GM23338 (cell line): ENCODE results near the gene CLIP1. TPM values are rescaled to one million over a fixed set of nuclear protein-coding genes. Genes with fewer than 3 reads are reported as not detected.
"Not testable (repeated sequence)": the region's sequence is repeated elsewhere in the genome, so short reads cannot be mapped to it uniquely, and the experiment has no call there.

ENCODE experiments used
- ATAC-seq: fragments of 200-7000 bp; cut with Tn5 transposase; 3 replicates; pipeline ENCODE4 v1.9.1; 2020
- DNase-seq: peaks from one replicate; pipeline ENCODE4 v3.0.0-alpha.2; 2015; ENCODE audit warnings: low spot score
- H2AFZ ChIP-seq: fragments of 200-600 bp; sonication (generic); 2 replicates; pipeline ENCODE4 v1.8.0; 2016; ENCODE audit warnings: antibody characterized with exemption, mild to moderate bottlenecking, moderate library complexity
- H3F3A ChIP-seq: fragments of 200-600 bp; sonication (generic); replicated peaks from 2 replicates; pipeline ENCODE4 v1.8.0; 2017; ENCODE audit warnings: antibody characterized with exemption, mixed run types, low read depth
- H3K27ac ChIP-seq: fragments of 200-600 bp; sonication (generic); 2 replicates; pipeline ENCODE4 v1.6.1; 2016; ENCODE audit warnings: low read depth
- H3K27me3 ChIP-seq: fragments of 200-600 bp; sonication (generic); 2 replicates; pipeline ENCODE4 v1.8.0; 2016; ENCODE audit warnings: mild to moderate bottlenecking, mixed run types, moderate library complexity; ENCODE audit not compliant: insufficient read depth
- H3K36me3 ChIP-seq: fragments of 200-600 bp; sonication (generic); 2 replicates; pipeline ENCODE4 v1.8.0; 2016; ENCODE audit warnings: mild to moderate bottlenecking; ENCODE audit not compliant: insufficient read depth
- H3K4me1 ChIP-seq: fragments of 200-600 bp; sonication (generic); 2 replicates; pipeline ENCODE4 v1.8.0; 2016; ENCODE audit warnings: mild to moderate bottlenecking, moderate library complexity; ENCODE audit not compliant: insufficient read depth
- H3K4me2 ChIP-seq: fragments of 200-600 bp; sonication (generic); 2 replicates; pipeline ENCODE4 v1.7.1; 2017; ENCODE audit warnings: mixed run types
- H3K4me3 ChIP-seq: fragments of 200-600 bp; sonication (generic); 2 replicates; pipeline ENCODE4 v1.6.1; 2016; ENCODE audit warnings: mixed run types
- H3K79me2 ChIP-seq: fragments of 200-600 bp; sonication (generic); replicated peaks from 2 replicates; pipeline ENCODE4 v1.8.0; 2017; ENCODE audit warnings: mild to moderate bottlenecking; ENCODE audit not compliant: insufficient read depth
- H3K9me2 ChIP-seq: fragments of 200-600 bp; sonication (generic); 2 replicates; pipeline ENCODE4 v1.8.0; 2017; ENCODE audit not compliant: insufficient read depth
- H4K20me1 ChIP-seq: fragments of 200-600 bp; sonication (generic); replicated peaks from 2 replicates; pipeline ENCODE4 v1.8.0; 2017; ENCODE audit warnings: mild to moderate bottlenecking; ENCODE audit not compliant: insufficient read depth
- H3K27ac Mint-ChIP-seq: 2 replicates; pipeline ENCODE4 v1.8.0; 2020; ENCODE audit warnings: inconsistent platforms, mild to moderate bottlenecking, moderate library complexity, mixed read lengths
- H3K27me3 Mint-ChIP-seq: 3 replicates; pipeline ENCODE4 v1.8.0; 2022; ENCODE audit warnings: low read depth, mild to moderate bottlenecking, moderate library complexity, mixed read lengths, inconsistent platforms; ENCODE audit not compliant: insufficient read depth, poor library complexity
- H3K36me3 Mint-ChIP-seq: 3 replicates; pipeline ENCODE4 v1.8.0; 2021; ENCODE audit warnings: low read depth, mild to moderate bottlenecking, inconsistent platforms, moderate library complexity, mixed read lengths
- H3K4me1 Mint-ChIP-seq: 3 replicates; pipeline ENCODE4 v1.8.0; 2020; ENCODE audit warnings: mild to moderate bottlenecking, inconsistent platforms, mixed read lengths
- H3K4me3 Mint-ChIP-seq: 3 replicates; pipeline ENCODE4 v1.8.0; 2021; ENCODE audit warnings: moderate library complexity, mild to moderate bottlenecking, inconsistent platforms, mixed read lengths
- H3K9me3 Mint-ChIP-seq: 3 replicates; pipeline ENCODE4 v1.8.0; 2020; ENCODE audit warnings: moderate library complexity, mild to moderate bottlenecking, inconsistent platforms, mixed read lengths
- EZH2 ChIP-seq: fragments of 200-600 bp; sonication (generic); IDR thresholded peaks from one replicate; pipeline ENCODE4 v1.8.0; 2017; ENCODE audit warnings: antibody characterized with exemption, mild to moderate bottlenecking, low read depth; ENCODE audit not compliant: unreplicated experiment
- JUNB ChIP-seq: IDR thresholded peaks from one replicate; pipeline ENCODE4 v1.6.1; 2016; ENCODE audit warnings: antibody characterized with exemption; ENCODE audit not compliant: unreplicated experiment
- NANOG ChIP-seq: IDR thresholded peaks from 2 replicates; pipeline ENCODE4 v1.6.1; 2016; ENCODE audit warnings: antibody characterized with exemption, borderline replicate concordance
- POLR2AphosphoS5 ChIP-seq: IDR thresholded peaks from 2 replicates; pipeline ENCODE4 v1.6.1; 2016; ENCODE audit warnings: antibody characterized with exemption, low read depth
- REST ChIP-seq: IDR thresholded peaks from one replicate; pipeline ENCODE4 v1.6.1; 2018; ENCODE audit warnings: antibody characterized with exemption; ENCODE audit not compliant: unreplicated experiment
- STAT1 ChIP-seq: IDR thresholded peaks from one replicate; pipeline ENCODE4 v1.6.1; 2016; ENCODE audit warnings: antibody characterized with exemption; ENCODE audit not compliant: unreplicated experiment
- ZNF114 ChIP-seq: fragments of 250-450 bp; sonication (Bioruptor Pico); IDR thresholded peaks from 2 replicates; pipeline ENCODE4 v1.5.0; 2020; ENCODE audit warnings: mild to moderate bottlenecking, moderate library complexity
- ZNF331 ChIP-seq: fragments of 250-450 bp; sonication (Bioruptor Pico); IDR thresholded peaks from 2 replicates; pipeline ENCODE4 v1.5.0; 2020; ENCODE audit warnings: low read depth, mild to moderate bottlenecking, moderate library complexity
- ZNF462 ChIP-seq: fragments of 250-450 bp; sonication (Bioruptor Pico); IDR thresholded peaks from 2 replicates; pipeline ENCODE4 v1.5.0; 2020; ENCODE audit warnings: mild to moderate bottlenecking, moderate library complexity
- polyA plus RNA-seq: library from polyadenylated mRNA; unstranded; fragments of >200 nt; fragmentation: Nextera tagmentation; extraction: Ambion mirVana; gene quantifications from 2 replicates; pipeline ENCODE4 v1.2.1, GENCODE V29; 2016
- total RNA-seq: library from RNA; depleted of rRNA; stranded (reverse); fragments of >200 nt; shearing (Covaris generic); gene quantifications from 2 replicates; pipeline ENCODE4 v1.2.3, GENCODE V29; 2014

Gene CLIP1
- total and polyA plus RNA-seq, 2 experiments from 2014 or later, result 11.5 to 21.1 TPM

- TF ChIP-seq ZNF462 (CRISPR knock-in tag), result no peak
- no peak for TF ChIP-seq NANOG
- TF ChIP-seq ZNF331, result no peak
- no peak for TF ChIP-seq REST
- no peak for TF ChIP-seq JUNB
- no peak for TF ChIP-seq EZH2
- no peak for TF ChIP-seq POLR2AphosphoS5
- TF ChIP-seq STAT1, result no peak
- TF ChIP-seq ZNF114 (CRISPR knock-in tag), result no peak
These were observed 12.7 kb upstream of the CLIP1 start (continued) for GRCh38 chr12:122435186-122435585.

GRCh38 chr12:122429043-122429442 lies 6.6 kb upstream of the CLIP1 start:
- not testable (repeated sequence) for ATAC-seq, H3K36me3 ChIP-seq, H3K4me3 ChIP-seq, H3K4me1 Mint-ChIP-seq, H3K27ac ChIP-seq, H3K36me3 Mint-ChIP-seq, H3K4me2 ChIP-seq, DNase-seq, H3K27ac Mint-ChIP-seq, H3K4me1 ChIP-seq, H3K9me2 ChIP-seq, H3K27me3 ChIP-seq, H2AFZ ChIP-seq, H3K79me2 ChIP-seq, H3K9me3 Mint-ChIP-seq, H3F3A ChIP-seq, H3K4me3 Mint-ChIP-seq, H4K20me1 ChIP-seq, H3K27me3 Mint-ChIP-seq
